Measurements from ENCODE around the gene IFT52.

GRCh38 chr20:43583133-43583864 is 7.4 kb upstream of the IFT52 start:
- no peak for TF ChIP-seq CTCF (IDR thresholded peaks at IDR 0.05)
- TF ChIP-seq POLR2A (IDR thresholded peaks at IDR 0.05): no peak
